Kidney glomerular epithelial cell (primary cell): ENCODE measurements around the gene KCNN1.
"Not testable (repeated sequence)": the region's sequence is repeated elsewhere in the genome, so short reads cannot be mapped to it uniquely, and the experiment has no call there.

ENCODE experiments used
- DNase-seq: peaks from one replicate; lab custom pipeline; 2025; lab: John Stamatoyannopoulos, UW

The KCNN1 gene

DNA sequence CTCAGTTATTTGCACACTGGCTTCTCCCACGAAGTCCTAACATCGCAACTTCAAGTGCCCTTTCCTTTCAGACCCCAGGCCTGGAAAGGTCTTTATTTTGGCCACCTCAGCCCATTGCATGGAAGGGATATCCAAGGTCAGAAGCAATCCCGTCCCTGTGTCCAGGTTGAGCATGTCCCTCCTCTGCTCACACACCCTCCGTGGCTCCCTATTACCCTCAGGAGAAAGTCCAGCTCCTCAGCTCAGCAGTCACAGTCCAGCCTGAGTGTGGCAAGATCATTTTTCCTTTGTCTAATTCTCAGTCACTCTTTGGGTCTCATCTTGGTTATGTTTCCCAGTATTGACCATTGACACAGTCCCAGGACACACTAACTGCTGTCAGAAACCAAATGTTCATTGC lies 60.2 kb downstream of the KCNN1 start:
- DNase-seq = no peak

DNA sequence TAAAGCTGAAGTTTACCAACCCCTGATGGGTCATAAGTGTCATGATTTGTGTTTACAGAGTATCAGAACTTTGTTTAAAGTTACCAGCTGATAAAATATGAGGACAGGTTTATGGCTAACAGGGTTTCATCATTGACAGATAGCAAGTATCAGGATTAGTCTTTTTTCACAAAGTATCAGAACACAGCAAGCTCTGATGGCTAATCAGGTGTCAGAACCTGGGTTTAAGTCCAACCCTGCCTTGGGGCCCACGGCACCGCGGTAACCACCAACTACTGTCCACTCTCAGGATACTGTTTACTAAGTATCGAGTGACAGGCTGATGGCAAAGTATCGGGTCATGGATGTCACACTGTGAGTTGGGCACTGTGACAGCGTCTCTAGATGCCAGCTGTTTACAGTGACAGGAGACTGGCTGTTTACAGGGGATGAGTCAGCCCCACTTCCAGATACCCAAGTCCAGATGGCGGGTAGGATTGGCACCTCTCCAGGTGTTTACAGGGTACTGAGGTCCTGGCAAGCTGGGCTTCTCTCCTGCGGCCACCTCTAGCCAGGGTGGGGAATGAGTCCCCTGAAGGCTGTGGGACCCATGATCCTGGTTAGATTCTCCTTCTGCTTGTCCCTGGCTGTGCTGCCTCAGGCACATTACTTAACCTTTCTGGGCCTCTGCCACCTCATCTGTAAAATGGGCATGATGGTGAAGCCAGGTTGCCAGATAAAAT lies 62.9 kb downstream of the KCNN1 start:
- DNase-seq = no peak

- not testable (repeated sequence) for DNase-seq
Measured at GRCh38 chr19:18031401-18031800, 64.5 kb downstream of the KCNN1 start.

GRCh38 chr19:18032102-18032501 lies 65.2 kb downstream of the KCNN1 start:
- not testable (repeated sequence) for DNase-seq

- no peak for DNase-seq
Measured at GRCh38 chr19:18041054-18041453, 74.1 kb downstream of the KCNN1 start.

DNA sequence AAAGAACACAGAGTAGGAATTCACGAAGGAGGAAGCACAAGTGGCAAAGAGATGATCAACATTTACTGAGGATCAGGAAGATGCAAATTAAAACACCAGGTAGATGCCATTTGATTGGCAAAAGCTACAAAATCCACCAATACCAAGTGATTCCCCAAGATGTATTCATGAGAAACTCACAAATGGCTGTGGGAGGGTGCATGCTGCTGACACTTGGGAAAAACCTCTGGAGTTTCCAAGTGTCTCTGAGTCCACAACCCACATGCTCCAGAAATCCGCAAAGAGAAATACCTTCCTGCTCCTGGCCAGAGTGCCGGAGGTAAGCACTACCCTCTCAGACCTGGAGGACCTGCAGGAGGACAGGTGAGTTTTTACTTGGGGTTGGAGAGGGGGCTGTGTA lies 76.8 kb downstream of the KCNN1 start:
- DNase-seq = no peak

DNA sequence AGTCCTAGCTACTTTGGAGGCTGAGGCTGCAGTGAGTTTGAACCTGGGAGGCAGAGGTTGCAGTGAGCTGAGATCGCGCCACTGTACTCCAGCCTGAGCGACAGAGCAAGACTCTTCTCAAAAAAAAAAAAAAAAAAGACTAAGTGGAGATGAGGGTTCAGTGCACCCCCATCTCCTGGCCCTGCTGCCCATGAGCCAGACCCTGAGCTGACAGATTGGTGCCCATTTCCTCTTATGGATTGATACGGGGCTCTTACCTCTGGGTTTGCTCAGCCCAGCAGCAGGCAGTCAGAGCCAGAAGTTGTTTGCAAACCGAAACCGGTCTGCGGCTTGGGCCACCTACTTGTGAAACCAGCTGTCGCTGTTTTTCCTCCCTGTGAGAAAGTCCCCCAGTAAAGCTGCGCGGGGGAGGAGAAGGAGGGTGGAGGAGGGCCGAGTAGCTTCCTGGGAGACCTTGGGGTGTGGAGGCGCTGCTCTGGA lies 78.0 kb downstream of the KCNN1 start:
- peak; percentile 26 for DNase-seq

DNA sequence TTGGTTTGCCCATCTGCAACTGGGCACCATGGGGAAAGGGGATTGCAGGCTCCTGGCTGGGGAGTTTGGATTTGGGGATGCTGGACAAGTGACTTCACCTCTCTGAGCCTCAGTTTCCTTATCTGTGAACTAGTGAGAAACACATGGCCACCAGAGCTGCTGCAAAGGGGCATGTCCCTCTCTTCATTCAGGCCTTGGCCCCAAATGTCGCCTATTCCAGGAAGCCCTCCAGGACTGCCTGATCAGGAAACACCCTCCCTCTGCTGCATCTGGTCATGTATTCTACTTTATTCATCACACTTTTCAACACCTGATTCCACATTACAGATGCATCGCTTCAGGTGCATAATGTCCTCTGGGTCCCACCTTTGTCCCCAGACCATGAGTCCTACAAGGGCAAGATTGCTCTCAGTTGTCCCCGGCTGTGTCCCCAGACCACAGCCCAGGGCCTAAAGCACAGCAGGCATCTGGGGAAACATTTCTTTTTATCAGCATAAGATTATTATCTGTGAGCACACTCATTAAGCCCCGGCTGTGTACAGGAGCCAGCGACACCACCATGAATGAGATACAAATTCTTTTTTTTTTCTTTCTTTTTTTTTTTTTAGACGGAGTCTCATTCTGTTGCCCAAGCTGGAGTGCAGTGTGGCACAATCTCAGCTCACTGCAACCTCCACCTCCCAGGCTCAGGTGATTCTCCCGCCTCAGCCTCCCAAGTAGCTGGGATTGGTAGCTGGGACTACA lies 78.6 kb downstream of the KCNN1 start:
- no peak for DNase-seq

- DNase-seq = peak; percentile 68
Measured at GRCh38 chr19:18046059-18046718, 79.3 kb downstream of the KCNN1 start.

GRCh38 chr19:18049385-18049784 lies 82.5 kb downstream of the KCNN1 start:
- no peak for DNase-seq
